DND-41 (cell line): ENCODE data around the gene AFF4.
"Not testable (repeated sequence)": the region's sequence is repeated elsewhere in the genome, so short reads cannot be mapped to it uniquely, and the experiment has no call there.

Experiments used
- CTCF ChIP-seq: IDR thresholded peaks from 2 replicates; pipeline ENCODE4 v1.5.1; 2012; ENCODE audit warnings: borderline replicate concordance, low read length, moderate library complexity, mild to moderate bottlenecking; ENCODE audit not compliant: poor library complexity, severe bottlenecking; ENCODE audit errors: extremely low read depth
- EZH2 ChIP-seq: IDR thresholded peaks from 3 replicates; pipeline ENCODE4 v1.6.1; 2012; ENCODE audit warnings: borderline replicate concordance, low read depth, mild to moderate bottlenecking, moderate library complexity, low read length, inconsistent platforms; ENCODE audit not compliant: severe bottlenecking

- not testable (repeated sequence) for TF ChIP-seq CTCF, EZH2
Measured at GRCh38 chr5:132956166-132956799, 7.2 kb downstream of the AFF4 start.
